Activated CD4-positive, CD25-positive, alpha-beta regulatory T cell treated with anti-CD3 and anti-CD28 coated beads, Interleukin-2, amount 50 U/mL, for 72 hours (primary cell): ENCODE measurements around the gene FAM111B.
A peak's percentile ranks its signal among the peaks of the same experiment; 100 is the strongest.
"Not testable (repeated sequence)": the region's sequence is repeated elsewhere in the genome, so short reads cannot be mapped to it uniquely, and the experiment has no call there.

Experiments used
- DNase-seq: peaks from one replicate; pipeline ENCODE4 v3.0.0; 2021

The FAM111B gene

GRCh38 chr11:59106363-59107336 lies at the start of gene FAM111B:
Gene FAM111B, plus strand, starts transcription at chr11:59107237. Its CDS starts 2,389 bp downstream, at chr11:59109626.
- peak; percentile 67 for DNase-seq

- DNase-seq = peak; percentile 86
These were observed 48.7 kb upstream of the FAM111B start for GRCh38 chr11:59058120-59059033.

GRCh38 chr11:59060096-59060495 lies 46.9 kb upstream of the FAM111B start:
- DNase-seq = not testable (repeated sequence)

GRCh38 chr11:59062602-59063529 lies 44.2 kb upstream of the FAM111B start:
- DNase-seq = no peak

- not testable (repeated sequence) for DNase-seq
These were observed 42.9 kb upstream of the FAM111B start for GRCh38 chr11:59063996-59064727.

GRCh38 chr11:59069087-59069486 lies 38.0 kb upstream of the FAM111B start:
- DNase-seq = no peak

GRCh38 chr11:59076876-59077571 lies 30.0 kb upstream of the FAM111B start:
- no peak for DNase-seq

- no peak for DNase-seq
These were observed 28.6 kb upstream of the FAM111B start for GRCh38 chr11:59078435-59078834.

- no peak for DNase-seq
These were observed 28.0 kb upstream of the FAM111B start for GRCh38 chr11:59079086-59079485.

- DNase-seq = not testable (repeated sequence)
These were observed 26.6 kb upstream of the FAM111B start for GRCh38 chr11:59080421-59080820.

- not testable (repeated sequence) for DNase-seq
These were observed 25.5 kb upstream of the FAM111B start for GRCh38 chr11:59081430-59082020.

- not testable (repeated sequence) for DNase-seq
These were observed 21.0 kb upstream of the FAM111B start, which contains the start of gene GLYATL1B for GRCh38 chr11:59086007-59086406. Gene GLYATL1B, plus strand, starts transcription at chr11:59086307. Its CDS starts 0 bp downstream, at chr11:59086307.

- no peak for DNase-seq
These were observed 18.9 kb upstream of the FAM111B start for GRCh38 chr11:59088162-59088561.

GRCh38 chr11:59093576-59093975 lies 13.5 kb upstream of the FAM111B start:
- DNase-seq = not testable (repeated sequence)

GRCh38 chr11:59095225-59095624 lies 11.8 kb upstream of the FAM111B start:
- not testable (repeated sequence) for DNase-seq

- not testable (repeated sequence) for DNase-seq
These were observed 11.0 kb upstream of the FAM111B start for GRCh38 chr11:59095972-59096575.

GRCh38 chr11:59097113-59097708 lies 9.8 kb upstream of the FAM111B start:
- DNase-seq = peak; percentile 48

GRCh38 chr11:59097938-59098337 lies 9.1 kb upstream of the FAM111B start:
- DNase-seq = not testable (repeated sequence)

GRCh38 chr11:59102259-59102765 lies 4.7 kb upstream of the FAM111B start:
- peak; percentile 46 for DNase-seq
